H9 (cell line): ENCODE results near the gene GAK. TPM values are rescaled to one million over a fixed set of nuclear protein-coding genes. Genes with fewer than 3 reads are reported as not detected.

Experiments
- DNase-seq: peaks from one replicate; pipeline ENCODE4 v3.0.0-alpha.2; 2017
- H2AFZ ChIP-seq: one replicate; pipeline ENCODE4 v1.6.1; 2013; ENCODE audit warnings: mild to moderate bottlenecking, low read length, control low read depth, moderate library complexity
- H2AK5ac ChIP-seq: 2 replicates; pipeline ENCODE4 v1.6.1; 2013; ENCODE audit warnings: low read length, control low read depth, mixed read lengths; ENCODE audit not compliant: insufficient read length
- H2BK120ac ChIP-seq: one replicate; pipeline ENCODE4 v1.6.1; 2013; ENCODE audit warnings: low read depth, mild to moderate bottlenecking, low read length, control low read depth, inconsistent platforms; ENCODE audit not compliant: poor library complexity, severe bottlenecking
- H2BK12ac ChIP-seq: 2 replicates; pipeline ENCODE4 v1.6.1; 2013; ENCODE audit warnings: low read length, control low read depth, mixed read lengths, low read depth; ENCODE audit not compliant: insufficient read length
- H2BK15ac ChIP-seq: 2 replicates; pipeline ENCODE4 v1.6.1; 2013; ENCODE audit warnings: low read depth, low read length, control low read depth
- H2BK20ac ChIP-seq: one replicate; pipeline ENCODE4 v1.6.1; 2013; ENCODE audit warnings: low read depth, mild to moderate bottlenecking, low read length, control low read depth, inconsistent platforms; ENCODE audit not compliant: poor library complexity, severe bottlenecking
- H2BK5ac ChIP-seq: 2 replicates; pipeline ENCODE4 v1.6.1; 2013; ENCODE audit warnings: low read length, control low read depth, mixed read lengths; ENCODE audit not compliant: insufficient read length
- H3K14ac ChIP-seq: 2 replicates; pipeline ENCODE4 v1.6.1; 2013; ENCODE audit warnings: low read length, control low read depth; ENCODE audit not compliant: insufficient read depth
- H3K18ac ChIP-seq: 2 replicates; pipeline ENCODE4 v1.6.1; 2013; ENCODE audit warnings: low read depth, mild to moderate bottlenecking, mixed read lengths, low read length, control low read depth; ENCODE audit not compliant: insufficient read length
- H3K23ac ChIP-seq: 2 replicates; pipeline ENCODE4 v1.6.1; 2013; ENCODE audit warnings: low read length, control low read depth, mixed read lengths, low read depth; ENCODE audit not compliant: insufficient read length
- H3K23me2 ChIP-seq: 2 replicates; pipeline ENCODE4 v1.6.1; 2013; ENCODE audit warnings: low read depth, mild to moderate bottlenecking, mixed read lengths, low read length, control low read depth; ENCODE audit not compliant: insufficient read length, poor library complexity, severe bottlenecking
- H3K27ac ChIP-seq: 2 replicates; pipeline ENCODE4 v1.5.1; 2013; ENCODE audit warnings: low read length, control low read depth, mixed read lengths, low read depth; ENCODE audit not compliant: insufficient read length
- H3K27me3 ChIP-seq: 2 replicates; pipeline ENCODE4 v1.6.1; 2013; ENCODE audit warnings: low read length, control low read depth, inconsistent platforms; ENCODE audit not compliant: insufficient read depth
- H3K4ac ChIP-seq: 2 replicates; pipeline ENCODE4 v1.6.1; 2013; ENCODE audit warnings: low read depth, mild to moderate bottlenecking, control low read depth, inconsistent platforms, low read length, moderate library complexity
- H3K4me1 ChIP-seq: 2 replicates; pipeline ENCODE4 v1.6.1; 2013; ENCODE audit warnings: low read length, control low read depth, inconsistent platforms; ENCODE audit not compliant: insufficient read depth
- H3K4me2 ChIP-seq: 2 replicates; pipeline ENCODE4 v1.6.1; 2013; ENCODE audit warnings: low read length, control low read depth, mixed read lengths; ENCODE audit not compliant: insufficient read length, insufficient read depth
- H3K56ac ChIP-seq: 2 replicates; pipeline ENCODE4 v1.6.1; 2013; ENCODE audit warnings: low read depth, mild to moderate bottlenecking, mixed read lengths, low read length, control low read depth; ENCODE audit not compliant: insufficient read length
- H3K79me1 ChIP-seq: 2 replicates; pipeline ENCODE4 v1.6.1; 2013; ENCODE audit warnings: low read depth, mild to moderate bottlenecking, moderate library complexity, low read length, control low read depth, inconsistent platforms; ENCODE audit not compliant: insufficient read depth, poor library complexity, severe bottlenecking
- H3K79me2 ChIP-seq: 2 replicates; pipeline ENCODE4 v1.6.1; 2013; ENCODE audit warnings: low read length, control low read depth, inconsistent platforms; ENCODE audit not compliant: insufficient read depth
- H3K9ac ChIP-seq: 2 replicates; pipeline ENCODE4 v1.6.1; 2013; ENCODE audit warnings: low read length, control low read depth, mixed read lengths; ENCODE audit not compliant: insufficient read length; ENCODE audit errors: extremely low read depth
- H3K9me3 ChIP-seq: one replicate; pipeline ENCODE4 v1.6.1; 2013; ENCODE audit warnings: low read depth, low read length, inconsistent platforms; ENCODE audit not compliant: control insufficient read depth
- H3T11ph ChIP-seq: one replicate; pipeline ENCODE4 v1.6.1; 2013; ENCODE audit warnings: mild to moderate bottlenecking, low read length, control low read depth, inconsistent platforms
- H4K20me1 ChIP-seq: one replicate; pipeline ENCODE4 v1.6.1; 2013; ENCODE audit not compliant: control insufficient read depth, insufficient read length, insufficient read depth
- H4K5ac ChIP-seq: 2 replicates; pipeline ENCODE4 v1.6.1; 2013; ENCODE audit warnings: low read depth, mild to moderate bottlenecking, mixed read lengths, low read length, control low read depth; ENCODE audit not compliant: insufficient read length
- H4K8ac ChIP-seq: replicated peaks from 2 replicates; pipeline ENCODE4 v1.6.1; 2013; ENCODE audit warnings: low read length, control low read depth, mixed read lengths, low read depth; ENCODE audit not compliant: insufficient read length
- H4K91ac ChIP-seq: 2 replicates; pipeline ENCODE4 v1.6.1; 2013; ENCODE audit warnings: low read depth, mild to moderate bottlenecking, moderate library complexity, mixed read lengths, low read length, control low read depth; ENCODE audit not compliant: insufficient read length
- H3K27ac Mint-ChIP-seq, 3 experiments: 2 replicates in 2 of 3; 3 replicates in 1 of 3; pipeline ENCODE4 v1.8.0; 2020 to 2021; ENCODE audit warnings: mixed read lengths in 3 of 3, mild to moderate bottlenecking in 1 of 3, moderate library complexity in 1 of 3
- H3K27me3 Mint-ChIP-seq: 2 replicates; pipeline ENCODE4 v1.8.0; 2021; ENCODE audit warnings: low read depth, mild to moderate bottlenecking, moderate library complexity, mixed read lengths
- H3K36me3 Mint-ChIP-seq, 3 experiments: 2 replicates in 2 of 3; 3 replicates in 1 of 3; pipeline ENCODE4 v1.8.0; 2020 to 2021; ENCODE audit warnings: low read depth in 3 of 3, mixed read lengths in 3 of 3; ENCODE audit not compliant: insufficient read depth in 1 of 3
- H3K4me1 Mint-ChIP-seq, 2 experiments: 2 replicates each; pipeline ENCODE4 v1.8.0; 2020; ENCODE audit warnings: mixed read lengths in 2 of 2
- H3K4me3 Mint-ChIP-seq, 2 experiments: 2 replicates in 1 of 2; 3 replicates in 1 of 2; pipeline ENCODE4 v1.8.0; 2020 to 2021; ENCODE audit warnings: mild to moderate bottlenecking in 2 of 2, mixed read lengths in 2 of 2, moderate library complexity in 1 of 2
- H3K9me3 Mint-ChIP-seq, 2 experiments: 2 replicates in 1 of 2; 3 replicates in 1 of 2; pipeline ENCODE4 v1.8.0; 2020; ENCODE audit warnings: mild to moderate bottlenecking in 2 of 2, mixed read lengths in 2 of 2, moderate library complexity in 1 of 2
- WGBS: extraction: QIAGEN DNeasy Blood & Tissue Kit; methylation state at CpG from one replicate; pipeline ENCODE4 v1.1.7; 2013; ENCODE audit warnings: missing lambda C conversion rate, low lambda C conversion rate, mixed read lengths; ENCODE audit not compliant: insufficient read length; ENCODE audit errors: extremely low coverage; 5-methylcytosine and 5-hydroxymethylcytosine counted together
- total RNA-seq: library from RNA; stranded (reverse); gene quantifications from 2 replicates; pipeline ENCODE4 v1.2.1, GENCODE V29; 2021
- TF ChIP-seq, protein P1 (sequence below): fragments of 200-600 bp; sonication (generic); conservative IDR thresholded peaks from 3 replicates; pipeline ENCODE4 v1.8.0; 2021; ENCODE audit warnings: antibody characterized with exemption, mild to moderate bottlenecking

Gene GAK
- total RNA-seq, 1 experiment from 2014 or later = 80.7 TPM

DNA sequence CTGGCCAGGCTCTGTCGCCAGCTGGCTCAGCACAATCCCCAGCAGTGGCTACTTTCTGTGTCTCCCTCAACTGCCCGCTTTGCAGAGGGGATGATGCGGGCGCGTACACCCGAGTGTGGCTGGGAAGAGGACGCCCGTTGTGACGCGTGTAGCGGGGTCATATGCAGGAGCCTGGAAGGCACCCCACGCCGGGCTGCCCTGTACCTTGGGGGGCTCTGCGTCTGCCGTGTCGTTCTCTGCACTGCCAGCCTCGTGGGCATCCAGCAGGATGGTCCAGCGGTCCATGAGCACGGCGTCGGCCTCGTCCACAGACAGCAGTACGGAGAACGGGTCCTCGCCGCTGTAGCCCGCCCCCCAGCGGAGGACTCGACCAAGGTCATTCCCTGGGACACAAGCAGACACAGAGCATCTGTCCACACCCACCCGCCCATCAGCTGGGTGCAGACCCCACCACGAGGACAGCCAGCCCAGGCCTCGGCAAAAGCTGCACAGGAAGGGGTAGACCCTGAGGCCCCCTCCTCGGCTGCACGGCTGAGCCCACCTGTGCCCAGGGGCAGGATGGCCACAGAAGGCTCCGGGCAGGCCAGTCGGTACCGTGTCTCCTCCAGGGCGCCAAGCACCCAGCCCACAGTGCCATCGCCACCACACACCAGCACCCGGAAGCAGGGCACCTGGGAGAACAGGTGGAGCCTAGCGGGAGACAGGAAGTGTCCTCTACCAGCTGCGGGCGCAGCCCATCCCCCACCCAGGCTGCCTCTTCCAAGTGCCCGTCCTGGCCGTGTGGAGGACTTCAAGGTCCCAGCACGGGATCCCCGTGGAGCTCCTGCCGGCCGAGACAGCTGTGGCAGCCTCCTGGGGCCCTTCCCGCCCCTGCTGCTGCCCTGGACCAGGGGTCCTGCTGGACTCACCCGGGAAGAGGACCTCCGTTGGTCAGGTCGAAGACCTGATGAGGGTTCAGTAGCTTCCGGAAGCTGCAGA is 30.4 kb upstream of the GAK start:
- H3K56ac ChIP-seq = no peak overlapping the region
- no peak overlapping the region for H2BK120ac ChIP-seq
- H3K14ac ChIP-seq = no peak overlapping the region
- no peaks in the 10 kb centered on the region for H3K79me2 ChIP-seq
- no peak overlapping the region for H3T11ph ChIP-seq
- no peaks in the 10 kb centered on the region for H3K4me1 ChIP-seq
- H3K4ac ChIP-seq = no peak overlapping the region
- H3K18ac ChIP-seq = no peak overlapping the region
- H2AFZ ChIP-seq = no peak overlapping the region
- H3K23ac ChIP-seq = no peak overlapping the region
- H4K91ac ChIP-seq = no peak overlapping the region
- no CpG with 5 or more reads among the region's 54 CpGs for WGBS
- no peak overlapping the region for H3K4me3 Mint-ChIP-seq
- no peak overlapping the region for H2BK20ac ChIP-seq
- TF ChIP-seq, protein P1, sequence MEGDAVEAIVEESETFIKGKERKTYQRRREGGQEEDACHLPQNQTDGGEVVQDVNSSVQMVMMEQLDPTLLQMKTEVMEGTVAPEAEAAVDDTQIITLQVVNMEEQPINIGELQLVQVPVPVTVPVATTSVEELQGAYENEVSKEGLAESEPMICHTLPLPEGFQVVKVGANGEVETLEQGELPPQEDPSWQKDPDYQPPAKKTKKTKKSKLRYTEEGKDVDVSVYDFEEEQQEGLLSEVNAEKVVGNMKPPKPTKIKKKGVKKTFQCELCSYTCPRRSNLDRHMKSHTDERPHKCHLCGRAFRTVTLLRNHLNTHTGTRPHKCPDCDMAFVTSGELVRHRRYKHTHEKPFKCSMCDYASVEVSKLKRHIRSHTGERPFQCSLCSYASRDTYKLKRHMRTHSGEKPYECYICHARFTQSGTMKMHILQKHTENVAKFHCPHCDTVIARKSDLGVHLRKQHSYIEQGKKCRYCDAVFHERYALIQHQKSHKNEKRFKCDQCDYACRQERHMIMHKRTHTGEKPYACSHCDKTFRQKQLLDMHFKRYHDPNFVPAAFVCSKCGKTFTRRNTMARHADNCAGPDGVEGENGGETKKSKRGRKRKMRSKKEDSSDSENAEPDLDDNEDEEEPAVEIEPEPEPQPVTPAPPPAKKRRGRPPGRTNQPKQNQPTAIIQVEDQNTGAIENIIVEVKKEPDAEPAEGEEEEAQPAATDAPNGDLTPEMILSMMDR = peak; percentile 39; the same call in 2 of the 3 replicates
- no peaks in the 10 kb centered on the region for H3K27me3 Mint-ChIP-seq
- no peak for DNase-seq
- no peak overlapping the region for H2BK15ac ChIP-seq
- no peaks in the 10 kb centered on the region for H3K9me3 Mint-ChIP-seq
- no peak overlapping the region for H3K9ac ChIP-seq
- no peaks in the 10 kb centered on the region for H3K79me1 ChIP-seq
- no peak overlapping the region for H4K5ac ChIP-seq
- H4K8ac ChIP-seq = no peak overlapping the region
- no peaks in the 10 kb centered on the region; the same call in 1 of the 2 replicates for H3K27me3 ChIP-seq
- H3K27ac ChIP-seq = no peak overlapping the region
- no peak overlapping the region for H2BK5ac ChIP-seq
- no peaks in the 10 kb centered on the region for H3K9me3 ChIP-seq
- no peak overlapping the region for H3K4me2 ChIP-seq
- H3K23me2 ChIP-seq = no peaks in the 10 kb centered on the region
- no peaks in the 10 kb centered on the region for H3K4me1 Mint-ChIP-seq
- H3K27ac Mint-ChIP-seq = no peak overlapping the region
- no peak overlapping the region for H2BK12ac ChIP-seq
- peaks cover 0 to 5% (median 0%) of the 10 kb centered on the region in 3 experiments; a peak in 1 of 7 replicates for H3K36me3 Mint-ChIP-seq
- no peak overlapping the region for H2AK5ac ChIP-seq
- H4K20me1 ChIP-seq = no peaks in the 10 kb centered on the region
